Activated T-cell treated with anti-CD3 and anti-CD28 coated beads, Interleukin-2, amount 50 U/mL, for 24 hours (primary cell): ENCODE measurements around the gene ALKBH2.

ENCODE experiments used
- DNase-seq: peaks from one replicate; pipeline ENCODE4 v3.0.0-alpha.2; 2020
- H3K27ac Mint-ChIP-seq: 2 replicates; pipeline ENCODE4 v1.8.0; 2020; ENCODE audit warnings: mild to moderate bottlenecking, mixed read lengths
- H3K27me3 Mint-ChIP-seq: 2 replicates; pipeline ENCODE4 v1.8.0; 2020; ENCODE audit warnings: mixed read lengths
- H3K36me3 Mint-ChIP-seq: 2 replicates; pipeline ENCODE4 v1.8.0; 2020; ENCODE audit warnings: low read depth, mixed read lengths
- H3K4me1 Mint-ChIP-seq: 2 replicates; pipeline ENCODE4 v1.8.0; 2020; ENCODE audit warnings: low read depth, mixed read lengths
- H3K4me3 Mint-ChIP-seq: 2 replicates; pipeline ENCODE4 v1.8.0; 2020; ENCODE audit warnings: mild to moderate bottlenecking, moderate library complexity, mixed read lengths
- H3K9me3 Mint-ChIP-seq: 2 replicates; pipeline ENCODE4 v1.8.0; 2020; ENCODE audit warnings: mixed read lengths

ALKBH2 gene

GRCh38 chr12:109121346-109121880 is 28.1 kb upstream of the ALKBH2 start:
- Mint-ChIP-seq H3K9me3 (no peaks in the 10 kb centered on the region), H3K27me3 (no peaks in the 10 kb centered on the region), H3K4me1 (no peaks in the 10 kb centered on the region), H3K27ac (no peak overlapping the region), H3K4me3 (no peak overlapping the region), H3K36me3 (no peaks in the 10 kb centered on the region)
- DNase-seq, result no peak

GRCh38 chr12:109120557-109120956 is 27.3 kb upstream of the ALKBH2 start:
- no peak for DNase-seq
- Mint-ChIP-seq H3K4me1 (peaks cover 6% of the 10 kb centered on the region), H3K27ac (no peak overlapping the region), H3K9me3 (no peaks in the 10 kb centered on the region), H3K36me3 (no peaks in the 10 kb centered on the region), H3K4me3 (no peak overlapping the region), H3K27me3 (no peaks in the 10 kb centered on the region)

GRCh38 chr12:109120095-109120494 is 26.8 kb upstream of the ALKBH2 start:
- DNase-seq, result no peak
- no peak overlapping the region for H3K4me3 Mint-ChIP-seq
- peaks cover 9% of the 10 kb centered on the region for H3K4me1 Mint-ChIP-seq
- H3K9me3 Mint-ChIP-seq, result no peaks in the 10 kb centered on the region
- H3K27me3 Mint-ChIP-seq, result no peaks in the 10 kb centered on the region
- no peak overlapping the region for H3K27ac Mint-ChIP-seq
- H3K36me3 Mint-ChIP-seq, result no peaks in the 10 kb centered on the region

- Mint-ChIP-seq H3K4me3 (no peak overlapping the region), H3K27me3 (no peaks in the 10 kb centered on the region), H3K27ac (no peak overlapping the region), H3K36me3 (peaks cover 1% of the 10 kb centered on the region), H3K4me1 (peaks cover 30% of the 10 kb centered on the region), H3K9me3 (no peaks in the 10 kb centered on the region)
- DNase-seq, result no peak
These were observed 23.3 kb upstream of the ALKBH2 start for GRCh38 chr12:109116611-109116949.

- Mint-ChIP-seq H3K27me3 (no peaks in the 10 kb centered on the region), H3K4me1 (peaks cover 32% of the 10 kb centered on the region), H3K27ac (no peak within 1 kb of the TSS), H3K9me3 (no peaks in the 10 kb centered on the region), H3K4me3 (no peak within 1 kb of the TSS), H3K36me3 (peaks cover 1% of the 10 kb centered on the region)
- no peak for DNase-seq
These were observed 22.7 kb upstream of the ALKBH2 start, which contains the start of gene ACACB for GRCh38 chr12:109115758-109116610. ACACB (plus strand) TSS chr12:109116587; CDS start chr12:109139406, 22,819 bp downstream.

GRCh38 chr12:109115404-109115757 is 22.1 kb upstream of the ALKBH2 start:
- Mint-ChIP-seq H3K9me3 (no peaks in the 10 kb centered on the region), H3K27me3 (no peaks in the 10 kb centered on the region), H3K27ac (no peak overlapping the region), H3K4me3 (no peak overlapping the region), H3K4me1 (peaks cover 36% of the 10 kb centered on the region), H3K36me3 (peaks cover 7% of the 10 kb centered on the region)
- DNase-seq, result no peak

- H3K9me3 Mint-ChIP-seq, result no peaks in the 10 kb centered on the region
- no peaks in the 10 kb centered on the region for H3K27me3 Mint-ChIP-seq
- DNase-seq, result no peak
- peaks cover 39% of the 10 kb centered on the region for H3K4me1 Mint-ChIP-seq
- no peak overlapping the region for H3K27ac Mint-ChIP-seq
- peaks cover 14% of the 10 kb centered on the region for H3K36me3 Mint-ChIP-seq
- H3K4me3 Mint-ChIP-seq, result no peak overlapping the region
These were observed 21.4 kb upstream of the ALKBH2 start for GRCh38 chr12:109114644-109115043.

- peaks cover 39% of the 10 kb centered on the region for H3K4me1 Mint-ChIP-seq
- H3K27me3 Mint-ChIP-seq, result no peaks in the 10 kb centered on the region
- no peak for DNase-seq
- peak overlapping the region; percentile 22 for H3K27ac Mint-ChIP-seq
- no peak overlapping the region for H3K4me3 Mint-ChIP-seq
- H3K9me3 Mint-ChIP-seq, result no peaks in the 10 kb centered on the region
- peaks cover 22% of the 10 kb centered on the region for H3K36me3 Mint-ChIP-seq
These were observed 20.5 kb upstream of the ALKBH2 start for GRCh38 chr12:109113661-109114321.

- Mint-ChIP-seq H3K4me3 (no peak overlapping the region), H3K27me3 (no peaks in the 10 kb centered on the region), H3K4me1 (peaks cover 39% of the 10 kb centered on the region), H3K27ac (no peak overlapping the region), H3K9me3 (no peaks in the 10 kb centered on the region), H3K36me3 (peaks cover 30% of the 10 kb centered on the region)
- no peak for DNase-seq
These were observed 19.6 kb upstream of the ALKBH2 start for GRCh38 chr12:109112720-109113465.

- Mint-ChIP-seq H3K36me3 (peaks cover 46% of the 10 kb centered on the region), H3K4me1 (peaks cover 38% of the 10 kb centered on the region), H3K27me3 (no peaks in the 10 kb centered on the region), H3K27ac (peak overlapping the region; percentile 73), H3K9me3 (no peaks in the 10 kb centered on the region), H3K4me3 (peak overlapping the region; percentile 66)
- peak; percentile 70 for DNase-seq
These were observed 17.8 kb upstream of the ALKBH2 start for GRCh38 chr12:109110988-109111495.

- Mint-ChIP-seq H3K27ac (peak overlapping the region; percentile 47), H3K4me3 (no peak overlapping the region), H3K9me3 (no peaks in the 10 kb centered on the region), H3K36me3 (peaks cover 58% of the 10 kb centered on the region), H3K4me1 (peaks cover 28% of the 10 kb centered on the region), H3K27me3 (no peaks in the 10 kb centered on the region)
- DNase-seq, result no peak
These were observed 16.6 kb upstream of the ALKBH2 start for GRCh38 chr12:109109746-109110350.

- H3K4me1 Mint-ChIP-seq, result peaks cover 11% of the 10 kb centered on the region
- no peak overlapping the region for H3K27ac Mint-ChIP-seq
- H3K4me3 Mint-ChIP-seq, result no peak overlapping the region
- no peak for DNase-seq
- no peaks in the 10 kb centered on the region for H3K9me3 Mint-ChIP-seq
- no peaks in the 10 kb centered on the region for H3K27me3 Mint-ChIP-seq
- peaks cover 94% of the 10 kb centered on the region for H3K36me3 Mint-ChIP-seq
These were observed 11.9 kb upstream of the ALKBH2 start for GRCh38 chr12:109105176-109105575.

GRCh38 chr12:109102491-109102890 is 9.2 kb upstream of the ALKBH2 start:
- Mint-ChIP-seq H3K4me1 (peaks cover 27% of the 10 kb centered on the region), H3K27me3 (no peaks in the 10 kb centered on the region), H3K36me3 (peaks cover 89% of the 10 kb centered on the region), H3K4me3 (no peak overlapping the region), H3K9me3 (no peaks in the 10 kb centered on the region), H3K27ac (no peak overlapping the region)
- DNase-seq, result no peak

- no peak overlapping the region for H3K27ac Mint-ChIP-seq
These were observed 7.5 kb upstream of the ALKBH2 start for GRCh38 chr12:109100741-109101140.

More at GRCh38 chr12:109100741-109101140, 7.5 kb upstream of the ALKBH2 start:
- Mint-ChIP-seq H3K4me1 (peaks cover 27% of the 10 kb centered on the region), H3K27me3 (no peaks in the 10 kb centered on the region), H3K36me3 (peaks cover 74% of the 10 kb centered on the region), H3K4me3 (no peak overlapping the region), H3K9me3 (no peaks in the 10 kb centered on the region)
- DNase-seq, result no peak
